HepG2 (cell line): ENCODE results near the gene CORO7. TPM values are rescaled to one million over a fixed set of nuclear protein-coding genes. Genes with fewer than 3 reads are reported as not detected.

ENCODE experiments used
- ARID2 ChIP-seq: sonication (generic); formaldehyde crosslinking; IDR thresholded peaks from 2 replicates; pipeline ENCODE4 v1.8.1; 2022; ENCODE audit warnings: mild to moderate bottlenecking, missing genetic modification reagents, borderline replicate concordance
- ATF7-NPFF ChIP-seq: sonication (generic); formaldehyde crosslinking; IDR thresholded peaks from 2 replicates; pipeline ENCODE4 v1.8.1; 2023; ENCODE audit warnings: mild to moderate bottlenecking, low read depth, missing genetic modification reagents, moderate library complexity
- HHEX ChIP-seq: IDR thresholded peaks from 2 replicates; pipeline ENCODE4 v1.6.1; 2016; ENCODE audit warnings: control low read depth
- HOMEZ ChIP-seq: IDR thresholded peaks from 2 replicates; pipeline ENCODE4 v1.6.1; 2016; ENCODE audit warnings: low read depth
- NR0B2 ChIP-seq: sonication (generic); formaldehyde crosslinking; IDR thresholded peaks from 2 replicates; pipeline ENCODE4 v1.4.0; 2020; ENCODE audit warnings: mild to moderate bottlenecking, missing genetic modification reagents
- NR2C2 ChIP-seq: sonication (generic); formaldehyde crosslinking; IDR thresholded peaks from 2 replicates; pipeline ENCODE4 v1.4.0; 2020; ENCODE audit warnings: missing genetic modification reagents, mild to moderate bottlenecking, moderate library complexity, borderline replicate concordance
- PATZ1 ChIP-seq: sonication (generic); formaldehyde crosslinking; IDR thresholded peaks from 2 replicates; pipeline ENCODE4 v1.4.0; 2020; ENCODE audit warnings: missing genetic modification reagents
- PCBP2 ChIP-seq: fragments of 200-400 bp; formaldehyde crosslinking; optimal IDR thresholded peaks from 2 replicates; pipeline ENCODE3; 2018; ENCODE audit warnings: low read length, low read depth; ENCODE audit not compliant: poor library complexity, severe bottlenecking
- RARG ChIP-seq: sonication (generic); formaldehyde crosslinking; IDR thresholded peaks from 2 replicates; pipeline ENCODE4 v1.4.0; 2020; ENCODE audit warnings: low read depth, mild to moderate bottlenecking, missing genetic modification reagents
- RFXANK ChIP-seq: IDR thresholded peaks from 2 replicates; pipeline ENCODE4 v1.6.1; 2016
- RORA ChIP-seq: sonication (generic); formaldehyde crosslinking; IDR thresholded peaks from 2 replicates; pipeline ENCODE4 v1.5.0; 2020; ENCODE audit warnings: mild to moderate bottlenecking, missing genetic modification reagents, moderate library complexity
- SPEN ChIP-seq: sonication (generic); formaldehyde crosslinking; IDR thresholded peaks from 2 replicates; pipeline ENCODE4 v1.5.1; 2020; ENCODE audit warnings: low read depth, mild to moderate bottlenecking, missing genetic modification reagents
- U2AF1 ChIP-seq: fragments of 200-400 bp; formaldehyde crosslinking; optimal IDR thresholded peaks from 2 replicates; pipeline ENCODE3; 2017; ENCODE audit warnings: mild to moderate bottlenecking, low read depth, low read length
- ZBTB38 ChIP-seq: sonication (generic); formaldehyde crosslinking; IDR thresholded peaks from 2 replicates; pipeline ENCODE4 v1.5.1; 2020; ENCODE audit warnings: mild to moderate bottlenecking, missing genetic modification reagents
- ZIK1 ChIP-seq: sonication (generic); formaldehyde crosslinking; IDR thresholded peaks from 2 replicates; pipeline ENCODE4 v1.5.0; 2020; ENCODE audit warnings: mild to moderate bottlenecking, low read depth, missing genetic modification reagents, borderline replicate concordance
- ZNF10 ChIP-seq: sonication (generic); formaldehyde crosslinking; IDR thresholded peaks from 2 replicates; pipeline ENCODE4 v1.4.0; 2020; ENCODE audit warnings: mild to moderate bottlenecking, low read depth, missing genetic modification reagents, borderline replicate concordance
- ZNF138 ChIP-seq: sonication (generic); formaldehyde crosslinking; IDR thresholded peaks from 2 replicates; pipeline ENCODE4 v1.5.0; 2020; ENCODE audit warnings: mild to moderate bottlenecking, low read depth, missing genetic modification reagents
- ZNF224 ChIP-seq: sonication (generic); formaldehyde crosslinking; IDR thresholded peaks from 2 replicates; pipeline ENCODE4 v1.5.0; 2020; ENCODE audit warnings: mild to moderate bottlenecking, missing genetic modification reagents
- ZNF263 ChIP-seq: sonication (generic); formaldehyde crosslinking; IDR thresholded peaks from 2 replicates; pipeline ENCODE4 v1.4.0; 2020; ENCODE audit warnings: missing genetic modification reagents
- ZNF329 ChIP-seq: sonication (generic); formaldehyde crosslinking; IDR thresholded peaks from 2 replicates; pipeline ENCODE4 v1.9.0; 2021; ENCODE audit warnings: low read depth, mild to moderate bottlenecking, missing genetic modification reagents
- ZNF460 ChIP-seq: sonication (generic); formaldehyde crosslinking; IDR thresholded peaks from 2 replicates; pipeline ENCODE4 v1.5.1; 2020; ENCODE audit warnings: missing genetic modification reagents, mild to moderate bottlenecking, borderline replicate concordance
- ZNF598 ChIP-seq: sonication (generic); formaldehyde crosslinking; IDR thresholded peaks from 2 replicates; pipeline ENCODE4 v1.5.1; 2020; ENCODE audit warnings: mild to moderate bottlenecking, missing genetic modification reagents, borderline replicate concordance
- ZNF615 ChIP-seq: sonication (generic); formaldehyde crosslinking; IDR thresholded peaks from 2 replicates; pipeline ENCODE4 v1.5.0; 2020; ENCODE audit warnings: mild to moderate bottlenecking, missing genetic modification reagents, borderline replicate concordance
- ZNF780A ChIP-seq: sonication (generic); formaldehyde crosslinking; IDR thresholded peaks from 2 replicates; pipeline ENCODE4 v1.8.0; 2022; ENCODE audit warnings: mild to moderate bottlenecking, missing genetic modification reagents, moderate library complexity
- polyA plus RNA-seq, 8 experiments: library from polyadenylated mRNA; depleted of rRNA in 3 of 8; stranded (reverse) in 7 of 8; unstranded in 1 of 8; fragments of >200 nt; fragmentation: Illumina TruSeq in 4 of 8; extraction: Trizol in 4 of 8; gene quantifications; 2 replicates each; pipeline versions ENCODE4 v1.2.1 to v1.2.3, GENCODE V29; 2011 to 2016; ENCODE audit warnings: low read depth in 4 of 8, missing spikeins in 1 of 8, mixed read lengths in 1 of 8; ENCODE audit not compliant: insufficient read depth in 1 of 8
- total RNA-seq, 5 experiments: library from RNA; depleted of rRNA; stranded (reverse); fragments of >200 nt; fragmentation: Illumina TruSeq; extraction: Trizol; gene quantifications; 2 replicates each; pipeline ENCODE4 v1.2.3, GENCODE V29; 2016; ENCODE audit warnings: low read depth in 1 of 5

Gene CORO7
- total and polyA plus RNA-seq, 2 of the 13 experiments (the other 11 are each of a cell fraction or from before 2014, with no cell fraction given), result 9.9 to 14.3 TPM

GRCh38 chr16:4461250-4462085 is 45.1 kb upstream of the CORO7 start (continued):
- TF ChIP-seq PATZ1 (CRISPR knock-in tag) (peak; percentile 93), RARG (CRISPR knock-in tag) (peak; percentile 33; the same call in 1 of the 2 replicates), ZNF263 (CRISPR knock-in tag) (peak; percentile 65), HHEX (0 out of 2 replicates have a peak, but pooled peaks have one; percentile 13), ARID2 (no peak), ZNF329 (CRISPR knock-in tag) (no peak; the same call in 1 of the 2 replicates), U2AF1 (peak; percentile 25), ZNF138 (peak; percentile 22; the same call in 1 of the 2 replicates), ZNF460 (CRISPR knock-in tag) (peak; percentile 24; the same call in 1 of the 2 replicates), RFXANK (CRISPR knock-in tag) (no peak), HOMEZ (0 out of 2 replicates have a peak, but pooled peaks have one; percentile 10), ATF7-NPFF (0 out of 2 replicates have a peak, but pooled peaks have one; percentile 22), ZBTB38 (CRISPR knock-in tag) (no peak; the same call in 1 of the 2 replicates), NR2C2 (CRISPR knock-in tag) (peak; percentile 89), PCBP2 (no peak), RORA (CRISPR knock-in tag) (no peak), ZNF615 (no peak), ZNF780A (CRISPR knock-in tag) (peak; percentile 55; the same call in 1 of the 2 replicates), ZNF598 (peak; percentile 64), ZIK1 (CRISPR knock-in tag) (no peak), ZNF224 (CRISPR knock-in tag) (0 out of 2 replicates have a peak, but pooled peaks have one; percentile 78), NR0B2 (no peak), SPEN (CRISPR knock-in tag) (peak; percentile 21; the same call in 1 of the 2 replicates), ZNF10 (CRISPR knock-in tag) (no peak)
